Dedifferentiated amniotic fluid mesenchymal stem cell (primary cell): Measurements from ENCODE around the gene HORMAD2.

Experiments used
- DNase-seq: peaks from one replicate; pipeline ENCODE4 v3.0.0-alpha.2; 2016; ENCODE audit errors: extremely low spot score

The HORMAD2 gene

GRCh38 chr22:30104501-30105156 is 24.4 kb downstream of the HORMAD2 start:
- DNase-seq = no peak

- no peak for DNase-seq
Measured at GRCh38 chr22:30105483-30105882, 25.2 kb downstream of the HORMAD2 start.

GRCh38 chr22:30113494-30113893 is 33.2 kb downstream of the HORMAD2 start:
- no peak for DNase-seq

GRCh38 chr22:30114361-30114760 is 34.1 kb downstream of the HORMAD2 start:
- DNase-seq = no peak

- DNase-seq = no peak
Measured at GRCh38 chr22:30115705-30116104, 35.4 kb downstream of the HORMAD2 start.

- no peak for DNase-seq
Measured at GRCh38 chr22:30116362-30117117, 36.3 kb downstream of the HORMAD2 start.

GRCh38 chr22:30117256-30117655 is 37.0 kb downstream of the HORMAD2 start:
- DNase-seq = no peak

GRCh38 chr22:30118291-30118690 is 38.0 kb downstream of the HORMAD2 start:
- no peak for DNase-seq

GRCh38 chr22:30121960-30122359 is 41.7 kb downstream of the HORMAD2 start:
- no peak for DNase-seq

- DNase-seq = no peak
Measured at GRCh38 chr22:30123463-30123862, 43.2 kb downstream of the HORMAD2 start.

- no peak for DNase-seq
Measured at GRCh38 chr22:30127749-30128166, 47.5 kb downstream of the HORMAD2 start.

- DNase-seq = no peak
Measured at GRCh38 chr22:30128511-30128910, 48.2 kb downstream of the HORMAD2 start.

GRCh38 chr22:30129636-30130035 is 49.4 kb downstream of the HORMAD2 start:
- no peak for DNase-seq

GRCh38 chr22:30132290-30132996 is 52.2 kb downstream of the HORMAD2 start:
- no peak for DNase-seq

GRCh38 chr22:30140414-30140813 is 60.1 kb downstream of the HORMAD2 start:
- no peak for DNase-seq

- DNase-seq = no peak
Measured at GRCh38 chr22:30143265-30143664, 63.0 kb downstream of the HORMAD2 start.

- DNase-seq = no peak
Measured at GRCh38 chr22:30144391-30144790, 64.1 kb downstream of the HORMAD2 start.

GRCh38 chr22:30150212-30150611 is 69.9 kb downstream of the HORMAD2 start:
- DNase-seq = no peak

GRCh38 chr22:30158277-30158676 is 78.0 kb downstream of the HORMAD2 start:
- no peak for DNase-seq

- peak; percentile 23 for DNase-seq
Measured at GRCh38 chr22:30158744-30159500, 78.7 kb downstream of the HORMAD2 start.

- peak; percentile 77 for DNase-seq
Measured at GRCh38 chr22:30159561-30160353, 79.5 kb downstream of the HORMAD2 start.
